K562 (cell line): ENCODE measurements around the gene TJP3. TPM values are rescaled to one million over a fixed set of nuclear protein-coding genes. Genes with fewer than 3 reads are reported as not detected.

Source experiments
- AFF1 ChIP-seq, 2 experiments: fragments of 450-650 bp; IDR thresholded peaks; 2 replicates each; pipeline ENCODE4 v1.6.1; 2018; ENCODE audit warnings: mild to moderate bottlenecking in 2 of 2, low read depth in 1 of 2; ENCODE audit not compliant: partially characterized antibody in 2 of 2
- ARID2 ChIP-seq: fragments of 450-650 bp; IDR thresholded peaks from 2 replicates; pipeline ENCODE4 v1.6.1; 2017; ENCODE audit warnings: antibody characterized with exemption, mild to moderate bottlenecking
- ATF3 ChIP-seq, 2 experiments: fragments of 450-650 bp in 1 of 2; sonication (generic) in 1 of 2; formaldehyde crosslinking in 1 of 2; IDR thresholded peaks in 1 of 2; conservative IDR thresholded peaks in 1 of 2; 2 replicates each; pipeline versions ENCODE4 v1.6.1 to v1.8.1; 2016 to 2023; ENCODE audit warnings: mild to moderate bottlenecking in 2 of 2, moderate library complexity in 2 of 2, inconsistent platforms in 1 of 2, missing genetic modification reagents in 1 of 2
- CC2D1A ChIP-seq: fragments of 450-650 bp; IDR thresholded peaks from 2 replicates; pipeline ENCODE4 v1.6.1; 2017; ENCODE audit warnings: mild to moderate bottlenecking
- EZH2 ChIP-seq: IDR thresholded peaks from 2 replicates; pipeline ENCODE4 v1.6.1; 2012; ENCODE audit warnings: low read depth, mild to moderate bottlenecking, inconsistent platforms, low read length, borderline replicate concordance
- FOXA3 ChIP-seq, 2 experiments: fragments of 450-650 bp in 1 of 2; sonication (generic) in 1 of 2; formaldehyde crosslinking; IDR thresholded peaks in 1 of 2; conservative IDR thresholded peaks in 1 of 2; 2 replicates each; pipeline versions ENCODE4 v1.4.0 to v1.8.0; 2020 to 2022; ENCODE audit warnings: mild to moderate bottlenecking in 2 of 2, missing genetic modification reagents in 1 of 2
- GMEB1 ChIP-seq: fragments of 250-450 bp; sonication (Bioruptor Pico); IDR thresholded peaks from 2 replicates; pipeline ENCODE4 v1.4.0; 2020; ENCODE audit warnings: mild to moderate bottlenecking
- MAZ ChIP-seq, 2 experiments: fragments of 450-650 bp in 1 of 2; sonication (generic) in 1 of 2; formaldehyde crosslinking; IDR thresholded peaks in 1 of 2; conservative IDR thresholded peaks in 1 of 2; 2 replicates each; pipeline versions ENCODE4 v1.4.0 to v1.5.0; 2020; ENCODE audit warnings: mild to moderate bottlenecking in 1 of 2, missing genetic modification reagents in 1 of 2
- MLX ChIP-seq, 2 experiments: fragments of 450-650 bp in 1 of 2; sonication (generic) in 1 of 2; formaldehyde crosslinking; conservative IDR thresholded peaks; 2 replicates each; pipeline versions ENCODE4 v1.4.0 to v1.8.1; 2020 to 2022; ENCODE audit warnings: mild to moderate bottlenecking in 1 of 2, missing genetic modification reagents in 1 of 2
- MYC ChIP-seq, 2 experiments: fragments of 250-450 bp in 1 of 2; sonication (Bioruptor Pico) in 1 of 2; IDR thresholded peaks; 2 replicates each; pipeline versions ENCODE4 v1.5.1 to v1.6.1; 2012 to 2021; ENCODE audit warnings: low read depth in 2 of 2, borderline replicate concordance in 1 of 2, improper control_type of control experiment in 1 of 2, low read length in 1 of 2, mild to moderate bottlenecking in 1 of 2, moderate library complexity in 1 of 2
- NONO ChIP-seq, 2 experiments: fragments of 200-400 bp in 1 of 2; fragments of 450-650 bp in 1 of 2; formaldehyde crosslinking in 1 of 2; IDR thresholded peaks; 2 replicates each; pipeline ENCODE4 v1.6.1; 2017; ENCODE audit warnings: low read depth in 2 of 2, mild to moderate bottlenecking in 2 of 2, moderate library complexity in 2 of 2, low read length in 1 of 2
- SIN3B ChIP-seq: fragments of 450-650 bp; IDR thresholded peaks from 2 replicates; pipeline ENCODE4 v1.6.1; 2017; ENCODE audit warnings: low read depth, mild to moderate bottlenecking, moderate library complexity
- STAT5A ChIP-seq: IDR thresholded peaks from 2 replicates; pipeline ENCODE4 v1.6.1; 2012; ENCODE audit warnings: low read length, inconsistent platforms, borderline replicate concordance
- ZNF639 ChIP-seq, 2 experiments: fragments of 200-800 bp in 1 of 2; sonication (Bioruptor generic) in 1 of 2; sonication (generic) in 1 of 2; formaldehyde crosslinking in 1 of 2; IDR thresholded peaks in 1 of 2; conservative IDR thresholded peaks in 1 of 2; 2 replicates each; pipeline versions ENCODE4 v1.5.0 to v1.6.1; 2016 to 2020; ENCODE audit warnings: missing compliant biosample characterization in 1 of 2, missing genetic modification characterization in 1 of 2, missing genetic modification reagents in 1 of 2
- polyA plus RNA-seq, 8 experiments: library from polyadenylated mRNA; depleted of rRNA in 4 of 8; stranded (reverse) in 5 of 8; unstranded in 3 of 8; fragments of >200 nt; fragmentation: Nextera tagmentation in 2 of 8; fragmentation: Illumina TruSeq in 1 of 8; extraction: Ambion mirVana in 2 of 8; extraction: Trizol in 1 of 8; gene quantifications; 2 replicates each; pipeline versions ENCODE4 v1.2.1 to v1.2.3, GENCODE V29; 2011 to 2014; ENCODE audit warnings: inconsistent platforms in 1 of 8, missing spikeins in 1 of 8
- total RNA-seq, 7 experiments: library from RNA; depleted of rRNA in 6 of 7; stranded (reverse); fragments of >200 nt in 6 of 7; fragmentation: Illumina TruSeq in 2 of 7; extraction: Trizol in 2 of 7; gene quantifications; 2 replicates each; pipeline versions ENCODE4 v1.2.1 to v1.2.3, GENCODE V29; 2011 to 2021; ENCODE audit warnings: low replicate concordance in 1 of 7

TJP3 gene
- total and polyA plus RNA-seq, 9 of the 15 experiments (the other 6 are each of a cell fraction or from before 2014, with no cell fraction given) = 0.11 to 2.4 (median 0.57) TPM; not detected in 1

- TF ChIP-seq ARID2 (no peak), ZNF639 (CRISPR knock-in tag; conservative IDR thresholded peaks at IDR 0.05 in 1 of 2, IDR thresholded peaks at IDR 0.05 in 1 of 2) (peak in 1 of 2 experiments; percentile 93; a peak in 2 of 4 replicates), ATF3 (IDR thresholded peaks at IDR 0.05) (peak; percentile 87), ATF3 (CRISPR knock-in tag; conservative IDR thresholded peaks at IDR 0.05) (no peak), AFF1 (IDR thresholded peaks at IDR 0.05; ENCODE audit: low read depth in 1 of 2, partially characterized antibody in 2 of 2) (peak in 1 of 2 experiments; percentile 36), MAZ (CRISPR knock-in tag; conservative IDR thresholded peaks at IDR 0.05 in 1 of 2, IDR thresholded peaks at IDR 0.05 in 1 of 2) (peak in 1 of 2 experiments; percentile 24; a peak in 1 of 4 replicates), SIN3B (peak; percentile 55; the same call in 1 of the 2 replicates), FOXA3 (CRISPR knock-in tag; conservative IDR thresholded peaks at IDR 0.05 in 1 of 2, IDR thresholded peaks at IDR 0.05 in 1 of 2) (0 out of 4 replicates have a peak, but pooled peaks of 1 of the 2 experiments have one; percentile 17), CC2D1A (no peak), EZH2 (no peak), STAT5A (no peak), GMEB1 (peak; percentile 84), MLX (CRISPR knock-in tag; conservative IDR thresholded peaks at IDR 0.05) (no peak), MYC (IDR thresholded peaks at IDR 0.05; ENCODE audit: low read depth, low read length) (peak; percentile 21), MYC (CRISPR knock-in tag; IDR thresholded peaks at IDR 0.05; ENCODE audit: borderline replicate concordance, low read depth) (no peak), NONO (IDR thresholded peaks at IDR 0.05; ENCODE audit: low read depth in 2 of 2, low read length in 1 of 2) (0 out of 4 replicates have a peak, but pooled peaks of 1 of the 2 experiments have one; percentile 59)
Measured at GRCh38 chr19:3700242-3701032, 7.7 kb upstream of the TJP3 start, which contains the start of gene PIP5K1C (continued).
